Renal cortex interstitium (tissue), 11 donors: ENCODE results near the gene SCAMP2. TPM values are rescaled to one million over a fixed set of nuclear protein-coding genes. Genes with fewer than 3 reads are reported as not detected.

Experiments
- DNase-seq, 11 donors: peaks; one replicate each; pipeline ENCODE4 v3.0.0-alpha.2; 2013; ENCODE audit warnings: low read depth in 9 of 11, low spot score in 4 of 11; ENCODE audit errors: extremely low read depth in 1 of 11
- polyA plus RNA-seq, 3 donors: library from polyadenylated mRNA; unstranded; fragments of 120-200 nt; gene quantifications; one replicate each; pipeline ENCODE4 v1.2.1, GENCODE V29; 2013; ENCODE audit not compliant: insufficient read length in 3 of 3

SCAMP2 gene
- polyA plus RNA-seq, 3 donors = 69.1 to 71.3 (median 69.7) TPM

GRCh38 chr15:74844319-74845207 is 28.6 kb downstream of the SCAMP2 start:
- DNase-seq = no peak

- DNase-seq = no peak
Measured at GRCh38 chr15:74843891-74844299, 29.3 kb downstream of the SCAMP2 start.

- no peak for DNase-seq
Measured at GRCh38 chr15:74843445-74843828, 29.7 kb downstream of the SCAMP2 start.

GRCh38 chr15:74842581-74843444 is 30.4 kb downstream of the SCAMP2 start, which contains the start of gene ULK3:
Gene ULK3, minus strand, starts transcription at chr15:74843156. Its CDS starts 51 bp downstream, at chr15:74843105.
- DNase-seq = peak; percentile 58 to 87 (median 80)

GRCh38 chr15:74841891-74842373 is 31.2 kb downstream of the SCAMP2 start:
- no peak for DNase-seq

- no peak for DNase-seq
Measured at GRCh38 chr15:74840851-74841775, 32.1 kb downstream of the SCAMP2 start.

GRCh38 chr15:74839526-74840395 is 33.4 kb downstream of the SCAMP2 start:
- DNase-seq = no peak

GRCh38 chr15:74838746-74839525 is 34.2 kb downstream of the SCAMP2 start:
- DNase-seq = no peak

GRCh38 chr15:74838137-74838516 is 35.0 kb downstream of the SCAMP2 start:
- no peak for DNase-seq

- DNase-seq = no peak
Measured at GRCh38 chr15:74837482-74838136, 35.6 kb downstream of the SCAMP2 start.

- DNase-seq = no peak
Measured at GRCh38 chr15:74836846-74837245, 36.3 kb downstream of the SCAMP2 start.

- DNase-seq = peak in 1 of 11 donors; percentile 29
Measured at GRCh38 chr15:74835312-74835823, 37.8 kb downstream of the SCAMP2 start.

- no peak for DNase-seq
Measured at GRCh38 chr15:74833376-74834107, 39.6 kb downstream of the SCAMP2 start.

GRCh38 chr15:74832826-74833225 is 40.3 kb downstream of the SCAMP2 start:
- no peak for DNase-seq

GRCh38 chr15:74831813-74832495 is 41.2 kb downstream of the SCAMP2 start:
- DNase-seq = no peak
